Measurements from ENCODE around the gene CAMK1D. TPM values are rescaled to one million over a fixed set of nuclear protein-coding genes. Genes with fewer than 3 reads are reported as not detected.

Gene CAMK1D
- total and polyA plus RNA-seq, 10 of the 15 experiments (the other 5 are each of a cell fraction or from before 2014, with no cell fraction given) = 2.1 to 35.5 (median 14.7) TPM

DNA sequence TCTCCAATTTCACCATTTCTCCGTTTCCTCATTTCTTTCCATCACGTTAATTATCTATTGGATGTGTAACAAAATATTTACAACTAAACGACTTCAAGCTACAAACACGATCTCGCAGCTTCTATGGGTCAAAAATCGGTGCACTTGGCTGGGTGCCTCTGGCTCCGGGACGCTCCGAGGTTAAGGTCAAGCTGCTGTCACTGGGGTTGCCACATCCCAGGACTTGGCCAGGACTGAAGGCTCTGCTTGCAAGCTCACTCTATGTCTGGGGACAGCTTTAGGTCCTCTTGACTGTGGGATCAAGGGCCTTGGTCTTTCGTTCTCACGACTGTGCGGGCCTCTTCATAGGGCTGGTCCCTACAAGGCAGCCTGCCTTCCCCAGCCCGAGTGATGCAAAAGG lies 492.5 kb downstream of the CAMK1D start:
- Histone ChIP-seq H3K79me2 (ENCODE audit: control insufficient read depth, insufficient read depth, low read length) (no peaks in the 10 kb centered on the region), H3K4me1 (ENCODE audit: control insufficient read depth, insufficient read depth, low read length) (no peaks in the 10 kb centered on the region), H3K27ac (ENCODE audit: control insufficient read depth, insufficient read depth) (no peak overlapping the region), H3K4me2 (ENCODE audit: control insufficient read depth, insufficient read depth) (no peak overlapping the region), H3K9ac (ENCODE audit: control insufficient read depth, insufficient read depth, low read length) (no peak overlapping the region), H3K36me3 (ENCODE audit: control insufficient read depth in 2 of 2, insufficient read depth in 2 of 2, low read length in 1 of 2) (no peaks in the 10 kb centered on the region), H3K9me3 (replicated peaks; ENCODE audit: control insufficient read depth, insufficient read depth, low read length) (no peaks in the 10 kb centered on the region), H4K20me1 (ENCODE audit: control insufficient read depth, insufficient read depth) (no peaks in the 10 kb centered on the region), H2AFZ (ENCODE audit: control insufficient read depth, low read depth, low read length) (no peak overlapping the region), H3K4me3 (no peak overlapping the region), H3K27me3 (replicated peaks in 1 of 2; ENCODE audit: control insufficient read depth in 2 of 2, insufficient read depth in 2 of 2, low read length in 1 of 2) (no peaks in the 10 kb centered on the region)
- DNase-seq (ENCODE audit: low read depth, low spot score) (no peak), FAIRE-seq (no peak), ATAC-seq (no peak)
- CTCF ChIA-PET = no interaction called here
- in situ Hi-C loops (cut with MboI) (no loop called here), intact Hi-C loops (cut with micrococcal nuclease; ENCODE audit: unreplicated experiment) (no loop called here)
- SMC1A ChIA-PET (ENCODE audit: uncharacterized antibody, unreplicated experiment) = no interaction called here
- POLR2A ChIA-PET = no interaction called here
- WGBS (ENCODE audit: insufficient coverage, insufficient replicate concordance, low lambda C conversion rate, missing lambda C conversion rate) = 62% methylated on average over 12 of the region's 13 CpGs
- TF ChIP-seq, protein P1, sequence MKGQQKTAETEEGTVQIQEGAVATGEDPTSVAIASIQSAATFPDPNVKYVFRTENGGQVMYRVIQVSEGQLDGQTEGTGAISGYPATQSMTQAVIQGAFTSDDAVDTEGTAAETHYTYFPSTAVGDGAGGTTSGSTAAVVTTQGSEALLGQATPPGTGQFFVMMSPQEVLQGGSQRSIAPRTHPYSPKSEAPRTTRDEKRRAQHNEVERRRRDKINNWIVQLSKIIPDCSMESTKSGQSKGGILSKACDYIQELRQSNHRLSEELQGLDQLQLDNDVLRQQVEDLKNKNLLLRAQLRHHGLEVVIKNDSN (IDR thresholded peaks at IDR 0.05; ENCODE audit: borderline replicate concordance, extremely low read length, insufficient read depth, low read depth, low read length) = no peak
- TF ChIP-seq CBX3 (IDR thresholded peaks at IDR 0.05; ENCODE audit: borderline replicate concordance, low read depth) (no peak), PAX8 (IDR thresholded peaks at IDR 0.05) (no peak), RFX5 (IDR thresholded peaks at IDR 0.05; ENCODE audit: low read depth, low read length) (no peak), EP300 (IDR thresholded peaks at IDR 0.05; ENCODE audit: borderline replicate concordance in 1 of 2, control insufficient read depth in 1 of 2, low read depth in 2 of 2, low read length in 2 of 2) (no peak), SIX5 (IDR thresholded peaks at IDR 0.05; ENCODE audit: low read depth, low read length, severe bottlenecking) (no peak), EGR1 (IDR thresholded peaks at IDR 0.05; ENCODE audit: borderline replicate concordance in 1 of 2, low read depth in 2 of 2, low read length in 2 of 2) (no peak), NFYA (IDR thresholded peaks at IDR 0.05; ENCODE audit: borderline replicate concordance, low read depth, low read length) (no peak), TCF3 (IDR thresholded peaks at IDR 0.05; ENCODE audit: borderline replicate concordance, insufficient read depth, low read depth, low read length) (no peak), WRNIP1 (IDR thresholded peaks at IDR 0.05; ENCODE audit: borderline replicate concordance, low read depth, low read length) (no peak), STAT3 (IDR thresholded peaks at IDR 0.05; ENCODE audit: low read depth, low read length) (no peak), IKZF1 (conservative IDR thresholded peaks at IDR 0.05) (no peak), BCL11A (IDR thresholded peaks at IDR 0.05; ENCODE audit: low read depth, low read length) (no peak), SUZ12 (IDR thresholded peaks at IDR 0.05; ENCODE audit: unreplicated experiment) (no peak)
- TF ChIP-seq, protein P2, sequence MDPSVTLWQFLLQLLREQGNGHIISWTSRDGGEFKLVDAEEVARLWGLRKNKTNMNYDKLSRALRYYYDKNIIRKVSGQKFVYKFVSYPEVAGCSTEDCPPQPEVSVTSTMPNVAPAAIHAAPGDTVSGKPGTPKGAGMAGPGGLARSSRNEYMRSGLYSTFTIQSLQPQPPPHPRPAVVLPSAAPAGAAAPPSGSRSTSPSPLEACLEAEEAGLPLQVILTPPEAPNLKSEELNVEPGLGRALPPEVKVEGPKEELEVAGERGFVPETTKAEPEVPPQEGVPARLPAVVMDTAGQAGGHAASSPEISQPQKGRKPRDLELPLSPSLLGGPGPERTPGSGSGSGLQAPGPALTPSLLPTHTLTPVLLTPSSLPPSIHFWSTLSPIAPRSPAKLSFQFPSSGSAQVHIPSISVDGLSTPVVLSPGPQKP (IDR thresholded peaks at IDR 0.05; ENCODE audit: low read depth, low read length) = no peak
- TF ChIP-seq, protein P3, sequence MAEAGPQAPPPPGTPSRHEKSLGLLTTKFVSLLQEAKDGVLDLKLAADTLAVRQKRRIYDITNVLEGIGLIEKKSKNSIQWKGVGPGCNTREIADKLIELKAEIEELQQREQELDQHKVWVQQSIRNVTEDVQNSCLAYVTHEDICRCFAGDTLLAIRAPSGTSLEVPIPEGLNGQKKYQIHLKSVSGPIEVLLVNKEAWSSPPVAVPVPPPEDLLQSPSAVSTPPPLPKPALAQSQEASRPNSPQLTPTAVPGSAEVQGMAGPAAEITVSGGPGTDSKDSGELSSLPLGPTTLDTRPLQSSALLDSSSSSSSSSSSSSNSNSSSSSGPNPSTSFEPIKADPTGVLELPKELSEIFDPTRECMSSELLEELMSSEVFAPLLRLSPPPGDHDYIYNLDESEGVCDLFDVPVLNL (IDR thresholded peaks at IDR 0.05; ENCODE audit: low read depth, low read length) = no peak
- TF ChIP-seq, protein P4, sequence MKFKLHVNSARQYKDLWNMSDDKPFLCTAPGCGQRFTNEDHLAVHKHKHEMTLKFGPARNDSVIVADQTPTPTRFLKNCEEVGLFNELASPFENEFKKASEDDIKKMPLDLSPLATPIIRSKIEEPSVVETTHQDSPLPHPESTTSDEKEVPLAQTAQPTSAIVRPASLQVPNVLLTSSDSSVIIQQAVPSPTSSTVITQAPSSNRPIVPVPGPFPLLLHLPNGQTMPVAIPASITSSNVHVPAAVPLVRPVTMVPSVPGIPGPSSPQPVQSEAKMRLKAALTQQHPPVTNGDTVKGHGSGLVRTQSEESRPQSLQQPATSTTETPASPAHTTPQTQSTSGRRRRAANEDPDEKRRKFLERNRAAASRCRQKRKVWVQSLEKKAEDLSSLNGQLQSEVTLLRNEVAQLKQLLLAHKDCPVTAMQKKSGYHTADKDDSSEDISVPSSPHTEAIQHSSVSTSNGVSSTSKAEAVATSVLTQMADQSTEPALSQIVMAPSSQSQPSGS (IDR thresholded peaks at IDR 0.05; ENCODE audit: low read length) = no peak
- TF ChIP-seq, protein P5, sequence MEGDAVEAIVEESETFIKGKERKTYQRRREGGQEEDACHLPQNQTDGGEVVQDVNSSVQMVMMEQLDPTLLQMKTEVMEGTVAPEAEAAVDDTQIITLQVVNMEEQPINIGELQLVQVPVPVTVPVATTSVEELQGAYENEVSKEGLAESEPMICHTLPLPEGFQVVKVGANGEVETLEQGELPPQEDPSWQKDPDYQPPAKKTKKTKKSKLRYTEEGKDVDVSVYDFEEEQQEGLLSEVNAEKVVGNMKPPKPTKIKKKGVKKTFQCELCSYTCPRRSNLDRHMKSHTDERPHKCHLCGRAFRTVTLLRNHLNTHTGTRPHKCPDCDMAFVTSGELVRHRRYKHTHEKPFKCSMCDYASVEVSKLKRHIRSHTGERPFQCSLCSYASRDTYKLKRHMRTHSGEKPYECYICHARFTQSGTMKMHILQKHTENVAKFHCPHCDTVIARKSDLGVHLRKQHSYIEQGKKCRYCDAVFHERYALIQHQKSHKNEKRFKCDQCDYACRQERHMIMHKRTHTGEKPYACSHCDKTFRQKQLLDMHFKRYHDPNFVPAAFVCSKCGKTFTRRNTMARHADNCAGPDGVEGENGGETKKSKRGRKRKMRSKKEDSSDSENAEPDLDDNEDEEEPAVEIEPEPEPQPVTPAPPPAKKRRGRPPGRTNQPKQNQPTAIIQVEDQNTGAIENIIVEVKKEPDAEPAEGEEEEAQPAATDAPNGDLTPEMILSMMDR (IDR thresholded peaks at IDR 0.05 in 2 of 3, conservative IDR thresholded peaks at IDR 0.05 in 1 of 3; ENCODE audit: control insufficient read depth in 2 of 3, extremely low read depth in 1 of 3, insufficient read depth in 1 of 3, low read depth in 3 of 3, low read length in 3 of 3) = no peak
- RAD21 ChIA-PET (ENCODE audit: unreplicated experiment) = no interaction called here
- BruUV-seq (replicated peaks) = no TSS peak

Data from GM12878 (cell line).